Heart left ventricle (tissue), 16 donors: ENCODE data around the gene SERINC3. TPM values are rescaled to one million over a fixed set of nuclear protein-coding genes. Genes with fewer than 3 reads are reported as not detected.
A peak's percentile ranks its signal among the peaks of the same experiment; 100 is the strongest.

Experiments
- ATAC-seq, 4 donors: fragments of 200-7000 bp; cut with Tn5 transposase; one replicate each; pipeline ENCODE4 v1.9.1; 2020 to 2022; ENCODE audit warnings: moderate library complexity in 4 of 4, mild to moderate bottlenecking in 3 of 4, moderate number of reproducible peaks in 1 of 4
- DNase-seq, 5 donors: peaks; one replicate each; pipeline ENCODE4 v3.0.0-alpha.2; 2020
- H3K27ac ChIP-seq, 12 donors: fragments of 200-600 bp; sonication (generic) in 4 of 12; one replicate each; pipeline versions ENCODE4 v1.5.0 to v1.8.0; 2016 to 2022; ENCODE audit warnings: mild to moderate bottlenecking in 2 of 12
- H3K27me3 ChIP-seq, 9 donors: fragments of 200-600 bp; sonication (generic) in 2 of 9; one replicate each; pipeline versions ENCODE4 v1.5.1 to v1.8.0; 2016 to 2022; ENCODE audit warnings: mild to moderate bottlenecking in 3 of 9
- H3K36me3 ChIP-seq, 9 donors: fragments of 200-600 bp; sonication (generic) in 2 of 9; one replicate each; pipeline versions ENCODE4 v1.5.0 to v1.8.0; 2018 to 2022; ENCODE audit warnings: mild to moderate bottlenecking in 2 of 9
- H3K4me1 ChIP-seq, 12 donors: fragments of 200-600 bp; sonication (generic) in 4 of 12; one replicate each; pipeline versions ENCODE4 v1.5.0 to v1.8.0; 2016 to 2022; ENCODE audit warnings: mild to moderate bottlenecking in 3 of 12
- H3K4me3 ChIP-seq, 12 donors: fragments of 200-600 bp; sonication (generic) in 4 of 12; one replicate each; pipeline versions ENCODE4 v1.5.0 to v1.8.0; 2017 to 2022; ENCODE audit warnings: mild to moderate bottlenecking in 9 of 12, moderate library complexity in 4 of 12
- H3K9me3 ChIP-seq, 12 donors: fragments of 200-600 bp; sonication (generic) in 4 of 12; one replicate each; pipeline versions ENCODE4 v1.5.0 to v1.8.0; 2016 to 2022; ENCODE audit warnings: mild to moderate bottlenecking in 1 of 12
- POLR2A ChIP-seq, 2 donors: fragments of 450-650 bp; IDR thresholded peaks; one replicate each; pipeline ENCODE4 v1.6.1; 2017; ENCODE audit warnings: antibody characterized with exemption in 2 of 2, mild to moderate bottlenecking in 2 of 2, moderate library complexity in 2 of 2
- WGBS, 4 donors: extraction: QIAGEN DNeasy Blood & Tissue Kit in 2 of 4; methylation state at CpG; one replicate each; pipeline versions ENCODE4 v1.1.5 to v1.1.7; 2013 to 2018; 5-methylcytosine and 5-hydroxymethylcytosine counted together
- intact Hi-C, 10 donors: fragments of 100-400 bp; cut with DNase I; formaldehyde crosslinking; loops; one replicate each; pipeline versions ENCODE4 v1.11.1 to v1.14.2; 2022
- polyA plus RNA-seq, 2 donors: library from polyadenylated mRNA; stranded (reverse); fragments of 200-250 nt; gene quantifications; one replicate each; pipeline ENCODE4 v1.2.3, GENCODE V29; 2013
- total RNA-seq, 9 donors: library from RNA; depleted of rRNA in 2 of 9; stranded (reverse); fragments of >200 nt in 2 of 9; fragmentation: NEBNext Ultra II Directional in 3 of 9; extraction: Animal tissue kit (Norgen Biotek cat#: 25700) in 3 of 9; gene quantifications; one replicate each; pipeline versions ENCODE4 v1.1.0 to v1.2.4, GENCODE V29; 2016 to 2023
- TF ChIP-seq, protein P1 (sequence below), 12 donors: fragments of 200-600 bp; sonication (generic) in 4 of 12; IDR thresholded peaks; one replicate each; pipeline versions ENCODE4 v1.5.0 to v1.8.0; 2018 to 2022; ENCODE audit warnings: antibody characterized with exemption in 12 of 12, mild to moderate bottlenecking in 5 of 12
- donor health status: ischemic (EF 13 %, LVEDD 7.1; RV severe dilation, severe dysfunction).
- donor health status: healthy with polysubstance abuse.
- donor health status: DM: no; HTN: yes; CAD: no.
- donor health status: DM: no; HTN: no; CAD: no.
- donor health status: ischemic (EF 25% LVEDD 6.9; RV normal size, moderate dysfunction).
- donor health status: ischemic (EF 25% LVEDD 5.7; RV mildly dilated, moderate dysfunction).
- donor health status: healthy.
- donor health status: DM: yes; HTN: yes; CAD: no.
- donor health status: ischemic (EF 35%, LVEDD 5.7; RV mildly dilated, moderate dysfunction).
- donor health status: nonischemic (EF 11% LVEDD 7.7; RV severe dilation, severe dysfunction).
- donor health status: DM: yes; HTN: yes; CAD: no.
- donor health status: PGD.
- donor health status: ischemic (EF 29% LVEDD 5.4; RV normal size, mild dysfunction).
- donor health status: nonischemic (EF 23%, LVEDD 6.1; RV moderate dilation, normal function).

The SERINC3 gene
- total and polyA plus RNA-seq, 11 donors: 32.9 to 114 (median 96.2) TPM

DNA sequence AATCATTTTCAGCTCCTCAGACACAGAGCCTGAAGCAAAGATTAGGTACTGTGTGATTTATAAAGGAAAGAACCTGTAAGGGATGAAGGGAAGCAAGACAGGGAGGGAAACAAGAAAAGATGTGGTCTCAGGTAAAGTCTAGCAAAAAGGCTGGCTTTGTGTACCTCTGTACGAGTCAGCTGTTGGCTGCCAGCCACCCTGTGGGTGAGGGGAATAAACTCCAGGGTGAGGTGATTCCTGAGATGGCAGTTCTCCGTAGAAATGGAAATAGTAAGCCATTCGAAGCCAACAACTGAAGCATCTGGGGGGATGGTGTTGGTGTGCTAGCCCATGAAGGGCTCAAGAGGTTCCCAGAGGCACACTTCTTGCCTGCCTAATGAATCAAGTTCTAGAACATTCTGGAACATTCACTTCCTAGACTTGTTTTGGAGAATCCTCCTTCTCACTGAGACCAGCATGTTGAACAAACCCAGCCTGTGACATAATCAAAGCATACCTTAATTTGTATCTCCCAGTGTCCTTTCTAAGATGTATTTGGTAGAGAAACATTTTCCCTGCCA lies 56.8 kb downstream of the SERINC3 start:
- Histone ChIP-seq H3K9me3 (no peaks in the 10 kb centered on the region), H3K27me3 (no peaks in the 10 kb centered on the region), H3K4me1 (peaks cover 0 to 5% (median 0%) of the 10 kb centered on the region in 12 donors), H3K36me3 (no peaks in the 10 kb centered on the region), H3K27ac (no peak overlapping the region), H3K4me3 (no peak overlapping the region)
- intact Hi-C loops: loop anchor here in 7 of 10 donors (5.0 to 10.0 kb wide), 7 partner anchors 78 to 253 kb away; partner anchors contain the start of genes OSER1 (in 2 of the 7) and FITM2 (in 1 of the 7)
- ATAC-seq: no peak
- 56 to 64% (median 61%) methylated on average over 3 of the region's 3 CpGs for WGBS, 4 donors
- DNase-seq: no peak
- TF ChIP-seq, protein P1, sequence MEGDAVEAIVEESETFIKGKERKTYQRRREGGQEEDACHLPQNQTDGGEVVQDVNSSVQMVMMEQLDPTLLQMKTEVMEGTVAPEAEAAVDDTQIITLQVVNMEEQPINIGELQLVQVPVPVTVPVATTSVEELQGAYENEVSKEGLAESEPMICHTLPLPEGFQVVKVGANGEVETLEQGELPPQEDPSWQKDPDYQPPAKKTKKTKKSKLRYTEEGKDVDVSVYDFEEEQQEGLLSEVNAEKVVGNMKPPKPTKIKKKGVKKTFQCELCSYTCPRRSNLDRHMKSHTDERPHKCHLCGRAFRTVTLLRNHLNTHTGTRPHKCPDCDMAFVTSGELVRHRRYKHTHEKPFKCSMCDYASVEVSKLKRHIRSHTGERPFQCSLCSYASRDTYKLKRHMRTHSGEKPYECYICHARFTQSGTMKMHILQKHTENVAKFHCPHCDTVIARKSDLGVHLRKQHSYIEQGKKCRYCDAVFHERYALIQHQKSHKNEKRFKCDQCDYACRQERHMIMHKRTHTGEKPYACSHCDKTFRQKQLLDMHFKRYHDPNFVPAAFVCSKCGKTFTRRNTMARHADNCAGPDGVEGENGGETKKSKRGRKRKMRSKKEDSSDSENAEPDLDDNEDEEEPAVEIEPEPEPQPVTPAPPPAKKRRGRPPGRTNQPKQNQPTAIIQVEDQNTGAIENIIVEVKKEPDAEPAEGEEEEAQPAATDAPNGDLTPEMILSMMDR (IDR thresholded peaks at IDR 0.05): no peak
- TF ChIP-seq POLR2A (IDR thresholded peaks at IDR 0.05): no peak

DNA sequence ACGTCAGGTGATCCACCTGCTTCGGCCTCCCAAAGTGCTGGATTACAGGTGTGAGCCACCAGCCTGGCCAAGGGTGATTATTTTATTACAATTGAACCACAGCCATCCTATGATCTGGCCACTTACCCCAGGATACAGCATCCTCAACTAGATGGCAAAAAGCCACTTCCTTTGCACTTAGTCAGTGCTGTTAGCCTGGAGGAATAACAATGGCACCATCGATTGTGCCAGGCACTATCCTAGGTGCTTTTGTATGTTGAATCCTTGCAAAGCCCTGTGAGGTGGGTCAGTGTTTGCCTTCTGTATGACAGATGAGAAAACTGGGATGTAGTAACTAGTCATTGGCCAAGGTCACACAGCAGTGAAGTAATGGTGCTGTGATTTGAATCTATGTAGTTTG lies 57.4 kb downstream of the SERINC3 start:
- ATAC-seq (no peak), DNase-seq (no peak)
- Histone ChIP-seq H3K4me3 (no peak overlapping the region), H3K4me1 (peaks cover 0 to 5% (median 0%) of the 10 kb centered on the region in 12 donors), H3K9me3 (no peaks in the 10 kb centered on the region), H3K36me3 (no peaks in the 10 kb centered on the region), H3K27ac (no peak overlapping the region), H3K27me3 (no peaks in the 10 kb centered on the region)
- WGBS, 4 donors: 80 to 91% (median 87%) methylated on average over 3 of the region's 3 CpGs
- no peak for TF ChIP-seq POLR2A (IDR thresholded peaks at IDR 0.05)
- TF ChIP-seq, protein P1 (IDR thresholded peaks at IDR 0.05): no peak
- intact Hi-C loops: loop anchor here in 6 of 10 donors (5.0 to 10.0 kb wide), 5 partner anchors 77 to 250 kb away; partner anchors contain the start of genes FITM2 (in 1 of the 6) and OSER1 (in 1 of the 6)

DNA sequence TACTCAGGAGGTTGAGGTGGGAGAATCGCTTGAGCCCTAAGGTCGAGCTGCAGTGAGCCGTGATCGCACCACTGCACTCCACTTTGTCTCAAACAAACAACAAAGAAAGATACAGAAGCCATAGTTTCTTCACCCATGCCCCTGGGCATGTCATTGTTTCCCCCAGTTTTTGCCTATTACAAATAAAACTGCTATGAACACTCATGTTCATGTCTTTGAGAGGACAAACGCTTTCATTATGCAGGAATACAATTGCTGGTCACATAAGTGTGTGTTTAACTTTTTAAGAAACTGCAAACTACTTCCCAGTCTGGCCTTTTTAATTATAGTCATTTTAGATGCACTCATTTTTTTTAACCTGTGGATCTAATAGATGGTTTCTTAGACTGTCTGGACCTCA lies 58.4 kb downstream of the SERINC3 start:
- H3K36me3 ChIP-seq: no peaks in the 10 kb centered on the region
- H3K4me1 ChIP-seq: peaks cover 0 to 5% (median 0%) of the 10 kb centered on the region in 12 donors
- no peaks in the 10 kb centered on the region for H3K27me3 ChIP-seq
- 75 to 83% (median 79%) methylated on average over 5 of the region's 5 CpGs for WGBS, 4 donors
- H3K4me3 ChIP-seq: no peak overlapping the region
- no peaks in the 10 kb centered on the region for H3K9me3 ChIP-seq
- intact Hi-C loops: loop anchor here in 6 of 10 donors (5.0 to 10.0 kb wide), 5 partner anchors 76 to 249 kb away; partner anchors contain the start of genes FITM2 (in 1 of the 6) and OSER1 (in 1 of the 6)
- DNase-seq (no peak), ATAC-seq (no peak)
- H3K27ac ChIP-seq: no peak overlapping the region
- no peak for TF ChIP-seq POLR2A (IDR thresholded peaks at IDR 0.05)
- TF ChIP-seq, protein P1 (IDR thresholded peaks at IDR 0.05): no peak

DNA sequence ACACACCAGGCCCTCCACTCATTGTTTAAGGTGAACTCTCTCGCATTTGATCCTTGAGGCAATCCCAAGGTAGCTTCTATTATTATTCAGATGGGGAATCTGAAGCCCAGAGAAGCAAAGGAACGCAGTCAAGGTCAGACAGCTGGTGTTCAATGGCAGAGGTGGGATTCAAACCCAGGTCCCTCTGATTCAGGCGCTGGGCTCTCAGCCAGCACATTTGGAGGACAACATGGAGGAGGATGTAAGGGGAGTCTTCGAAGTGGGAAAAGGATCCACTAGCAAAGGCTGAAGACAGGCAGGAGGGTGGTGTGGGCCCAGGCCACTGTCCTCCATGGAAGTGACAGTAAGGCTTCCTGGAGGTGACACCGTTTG lies 60.1 kb downstream of the SERINC3 start:
- no peak for DNase-seq
- no peaks in the 10 kb centered on the region for H3K27me3 ChIP-seq
- 75 to 83% (median 78%) methylated on average over 5 of the region's 5 CpGs for WGBS, 4 donors
- no peaks in the 10 kb centered on the region for H3K4me1 ChIP-seq
- H3K4me3 ChIP-seq: no peak overlapping the region
- H3K9me3 ChIP-seq: no peaks in the 10 kb centered on the region
- ATAC-seq: peak in 1 of 4 donors; percentile 23
- no peak overlapping the region for H3K27ac ChIP-seq
- TF ChIP-seq, protein P1 (IDR thresholded peaks at IDR 0.05): no peak
- TF ChIP-seq POLR2A (IDR thresholded peaks at IDR 0.05): no peak
- intact Hi-C loops: loop anchor here in 8 of 10 donors (2.0 to 10.0 kb wide), 7 partner anchors 74 to 247 kb away; partner anchors contain the start of genes FITM2 (in 1 of the 8) and OSER1 (in 1 of the 8)
- no peaks in the 10 kb centered on the region for H3K36me3 ChIP-seq
